ENCODE data around the gene ZNF311.

The ZNF311 gene

GRCh38 chr6:29005183-29005885 lies at the start of gene ZNF311:
Gene ZNF311 (minus strand): TSS chr6:29005315. CDS start chr6:29003954, 1,361 bp downstream.
- no peak for DNase-seq (ENCODE audit: low read depth, low spot score)

- no peak for DNase-seq (ENCODE audit: low read depth, low spot score)
Measured at GRCh38 chr6:29051680-29052079, 46.6 kb upstream of the ZNF311 start.

- DNase-seq (ENCODE audit: low read depth, low spot score): no peak
Measured at GRCh38 chr6:29045075-29045474, 40.0 kb upstream of the ZNF311 start, which contains the start of gene OR2W1. Gene OR2W1 (minus strand): TSS chr6:29045175. CDS start chr6:29045175, 0 bp downstream.

- no peak for DNase-seq (ENCODE audit: low read depth, low spot score)
Measured at GRCh38 chr6:29035951-29036350, 30.8 kb upstream of the ZNF311 start.

- DNase-seq (ENCODE audit: low read depth, low spot score): no peak
Measured at GRCh38 chr6:29028821-29029220, 23.7 kb upstream of the ZNF311 start.

- DNase-seq (ENCODE audit: low read depth, low spot score): no peak
Measured at GRCh38 chr6:29025927-29026585, 20.9 kb upstream of the ZNF311 start.

- DNase-seq (ENCODE audit: low read depth, low spot score): no peak
Measured at GRCh38 chr6:29021434-29021833, 16.3 kb upstream of the ZNF311 start.

GRCh38 chr6:29019629-29020028 lies 14.5 kb upstream of the ZNF311 start:
- DNase-seq (ENCODE audit: low read depth, low spot score): no peak

GRCh38 chr6:29017428-29017802 lies 12.3 kb upstream of the ZNF311 start:
- no peak for DNase-seq (ENCODE audit: low read depth, low spot score)

GRCh38 chr6:29016559-29017427 lies 11.7 kb upstream of the ZNF311 start:
- peak; percentile 40 for DNase-seq (ENCODE audit: low read depth, low spot score)

GRCh38 chr6:29014729-29015608 lies 9.9 kb upstream of the ZNF311 start:
- no peak for DNase-seq (ENCODE audit: low read depth, low spot score)

GRCh38 chr6:29011276-29011734 lies 6.2 kb upstream of the ZNF311 start:
- DNase-seq (ENCODE audit: low read depth, low spot score): peak; percentile 57

GRCh38 chr6:29009358-29009757 lies 4.2 kb upstream of the ZNF311 start:
- DNase-seq (ENCODE audit: low read depth, low spot score): no peak

GRCh38 chr6:29008089-29008488 lies 3.0 kb upstream of the ZNF311 start:
- no peak for DNase-seq (ENCODE audit: low read depth, low spot score)

GRCh38 chr6:28996844-28997510 lies 8.1 kb downstream of the ZNF311 start:
- DNase-seq (ENCODE audit: low read depth, low spot score): no peak

- DNase-seq (ENCODE audit: low read depth, low spot score): no peak
Measured at GRCh38 chr6:28995093-28995650, 9.9 kb downstream of the ZNF311 start.

- DNase-seq (ENCODE audit: low read depth, low spot score): peak; percentile 79
Measured at GRCh38 chr6:28988536-28989311, 16.4 kb downstream of the ZNF311 start.

- DNase-seq (ENCODE audit: low read depth, low spot score): peak; percentile 97
Measured at GRCh38 chr6:28985462-28986164, 19.5 kb downstream of the ZNF311 start.

- no peak for DNase-seq (ENCODE audit: low read depth, low spot score)
Measured at GRCh38 chr6:28983838-28984237, 21.3 kb downstream of the ZNF311 start.

Measured in iPS DF 19.7 (cell line).